ENCODE measurements around the gene G2E3. TPM values are rescaled to one million over a fixed set of nuclear protein-coding genes. Genes with fewer than 3 reads are reported as not detected.
A peak's percentile ranks its signal among the peaks of the same experiment; 100 is the strongest.

G2E3 gene
- total and polyA plus RNA-seq, 2 of the 4 experiments (the other 2 are of a cell fraction), result 9.6 to 19.4 TPM

- TF ChIP-seq, protein P1, sequence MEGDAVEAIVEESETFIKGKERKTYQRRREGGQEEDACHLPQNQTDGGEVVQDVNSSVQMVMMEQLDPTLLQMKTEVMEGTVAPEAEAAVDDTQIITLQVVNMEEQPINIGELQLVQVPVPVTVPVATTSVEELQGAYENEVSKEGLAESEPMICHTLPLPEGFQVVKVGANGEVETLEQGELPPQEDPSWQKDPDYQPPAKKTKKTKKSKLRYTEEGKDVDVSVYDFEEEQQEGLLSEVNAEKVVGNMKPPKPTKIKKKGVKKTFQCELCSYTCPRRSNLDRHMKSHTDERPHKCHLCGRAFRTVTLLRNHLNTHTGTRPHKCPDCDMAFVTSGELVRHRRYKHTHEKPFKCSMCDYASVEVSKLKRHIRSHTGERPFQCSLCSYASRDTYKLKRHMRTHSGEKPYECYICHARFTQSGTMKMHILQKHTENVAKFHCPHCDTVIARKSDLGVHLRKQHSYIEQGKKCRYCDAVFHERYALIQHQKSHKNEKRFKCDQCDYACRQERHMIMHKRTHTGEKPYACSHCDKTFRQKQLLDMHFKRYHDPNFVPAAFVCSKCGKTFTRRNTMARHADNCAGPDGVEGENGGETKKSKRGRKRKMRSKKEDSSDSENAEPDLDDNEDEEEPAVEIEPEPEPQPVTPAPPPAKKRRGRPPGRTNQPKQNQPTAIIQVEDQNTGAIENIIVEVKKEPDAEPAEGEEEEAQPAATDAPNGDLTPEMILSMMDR (conservative IDR thresholded peaks at IDR 0.05; ENCODE audit: low read depth, low read length), result no peak
- peak; percentile 35; the same call in 1 of the 2 replicates for TF ChIP-seq MAFK (IDR thresholded peaks at IDR 0.05; ENCODE audit: low read depth, low read length)
- dilution Hi-C loops (cut with HindIII; ENCODE audit: low sequenced_read_pairs, unreplicated experiment), result no loop called here
These were observed 71.3 kb downstream of the G2E3 start for GRCh38 chr14:30630248-30630647.

More at GRCh38 chr14:30630248-30630647, 71.3 kb downstream of the G2E3 start:
- Histone ChIP-seq H2BK120ac (ENCODE audit: low read depth, low read length) (no peak overlapping the region), H4K5ac (ENCODE audit: low read depth, low read length) (no peak overlapping the region), H3K27ac (ENCODE audit: insufficient read depth, low read length) (no peak overlapping the region), H3K79me1 (ENCODE audit: low read depth in 1 of 2, low read length in 2 of 2) (peaks cover 14 to 43% of the 10 kb centered on the region in 2 experiments), H2AFZ (replicated peaks; ENCODE audit: low read length, poor library complexity) (no peak overlapping the region), H3K4me3 (ENCODE audit: insufficient read depth, low read depth, low read length) (no peak overlapping the region), H3K18ac (ENCODE audit: low read depth, low read length) (no peak overlapping the region), H2AK9ac (replicated peaks; ENCODE audit: low read depth, low read length, poor library complexity) (no peak overlapping the region), H3K56ac (ENCODE audit: extremely low read depth, insufficient read depth, low read length) (no peak overlapping the region), H2BK20ac (ENCODE audit: low read depth, low read length) (no peak overlapping the region), H3K14ac (replicated peaks; ENCODE audit: low read depth, low read length) (no peak overlapping the region), H3K9ac (ENCODE audit: low read depth, low read length) (no peak overlapping the region), H4K8ac (ENCODE audit: low read depth in 2 of 2, low read length in 2 of 2) (no peak overlapping the region), H3K9me1 (ENCODE audit: insufficient read depth, low read length) (peaks cover 13% of the 10 kb centered on the region), H3K4me1 (ENCODE audit: control insufficient read depth, insufficient read depth, low read length) (peaks cover 2% of the 10 kb centered on the region), H2AK5ac (ENCODE audit: low read depth, low read length) (no peak overlapping the region), H4K20me1 (ENCODE audit: insufficient read depth, low read length) (peaks cover 31% of the 10 kb centered on the region; the same call in 1 of the 2 replicates), H2BK5ac (ENCODE audit: low read depth, low read length, poor library complexity, severe bottlenecking) (no peak overlapping the region), H3K36me3 (ENCODE audit: control insufficient read depth, insufficient read depth, low read length) (peaks cover 12% of the 10 kb centered on the region), H4K91ac (ENCODE audit: insufficient read depth, low read depth, low read length) (no peak overlapping the region), H2BK15ac (ENCODE audit: low read depth, low read length) (no peak overlapping the region), H3K9me3 (ENCODE audit: control insufficient read depth, insufficient read depth, low read length) (no peaks in the 10 kb centered on the region), H3K4ac (ENCODE audit: low read depth, low read length) (no peak overlapping the region), H3K23ac (ENCODE audit: low read depth, low read length) (no peak overlapping the region), H3K27me3 (ENCODE audit: control insufficient read depth, insufficient read depth, low read length) (no peaks in the 10 kb centered on the region), H3K4me2 (ENCODE audit: low read depth, low read length) (no peak overlapping the region)
- in situ Hi-C loops (cut with MboI; ENCODE audit: low sequenced_read_pairs), result no loop called here
- DNase-seq (no peak), ATAC-seq (ENCODE audit: low read depth) (no peak)
- BruUV-seq (replicated peaks), result no TSS peak
- POLR2A ChIA-PET (ENCODE audit: unreplicated experiment), result no interaction called here
- CTCF ChIA-PET, result interaction anchor here (0.7 kb wide), 1 partner anchor 359 kb away, joined by 3 read pairs; no protein-coding TSS in a partner anchor
- intact Hi-C loops (cut with micrococcal nuclease), result no loop called here

Measured in IMR-90 (cell line).